Testis (tissue), 2 donors: ENCODE results near the gene DUS2.

Experiments used
- POLR2A ChIP-seq: fragments of 450-650 bp; IDR thresholded peaks from one replicate; pipeline ENCODE4 v1.6.1; 2017; ENCODE audit warnings: antibody characterized with exemption, mild to moderate bottlenecking, moderate library complexity
- TF ChIP-seq, protein P1 (sequence below), 3 experiments: fragments of 450-650 bp in 2 of 3; fragments of 200-600 bp in 1 of 3; sonication (generic) in 1 of 3; IDR thresholded peaks; one replicate each; pipeline ENCODE4 v1.5.1; 2016 to 2019; ENCODE audit warnings: antibody characterized with exemption in 3 of 3, mild to moderate bottlenecking in 2 of 3, moderate library complexity in 1 of 3

DNA sequence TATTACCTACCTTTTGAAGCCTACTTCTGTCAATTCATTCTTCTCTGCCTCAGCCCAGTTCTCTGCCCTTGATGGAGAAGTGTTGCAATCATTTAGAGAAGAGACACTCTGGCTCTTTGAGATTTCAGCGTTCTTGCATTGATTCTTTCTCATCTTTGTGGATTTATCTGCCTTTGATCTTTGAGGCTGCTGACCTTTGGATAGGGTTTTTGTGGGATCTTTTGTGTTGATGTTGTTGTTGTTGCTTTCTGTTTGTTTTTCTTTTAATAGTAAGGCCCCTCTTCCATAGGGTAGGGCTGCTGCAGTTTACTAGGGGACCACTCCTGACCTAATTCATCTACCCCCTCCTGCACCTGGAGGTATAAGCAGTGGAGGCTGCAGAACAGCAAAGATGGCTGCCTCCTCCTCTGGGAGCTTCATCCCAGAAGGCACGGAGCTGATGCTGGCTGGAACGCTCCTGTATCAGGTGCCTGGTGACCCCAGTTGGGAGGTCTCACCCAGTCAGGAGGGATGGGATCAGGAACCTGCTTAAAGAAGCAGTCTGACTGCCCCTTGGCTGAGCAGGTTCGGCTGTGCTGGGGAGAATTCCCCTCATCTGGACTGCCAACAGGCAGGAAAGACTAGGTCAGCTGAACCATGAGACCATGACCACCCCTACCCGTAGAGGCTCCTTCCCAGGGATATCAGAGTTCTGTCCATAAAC lies 90.1 kb downstream of the DUS2 start:
- TF ChIP-seq POLR2A, result no peak
- TF ChIP-seq, protein P1, sequence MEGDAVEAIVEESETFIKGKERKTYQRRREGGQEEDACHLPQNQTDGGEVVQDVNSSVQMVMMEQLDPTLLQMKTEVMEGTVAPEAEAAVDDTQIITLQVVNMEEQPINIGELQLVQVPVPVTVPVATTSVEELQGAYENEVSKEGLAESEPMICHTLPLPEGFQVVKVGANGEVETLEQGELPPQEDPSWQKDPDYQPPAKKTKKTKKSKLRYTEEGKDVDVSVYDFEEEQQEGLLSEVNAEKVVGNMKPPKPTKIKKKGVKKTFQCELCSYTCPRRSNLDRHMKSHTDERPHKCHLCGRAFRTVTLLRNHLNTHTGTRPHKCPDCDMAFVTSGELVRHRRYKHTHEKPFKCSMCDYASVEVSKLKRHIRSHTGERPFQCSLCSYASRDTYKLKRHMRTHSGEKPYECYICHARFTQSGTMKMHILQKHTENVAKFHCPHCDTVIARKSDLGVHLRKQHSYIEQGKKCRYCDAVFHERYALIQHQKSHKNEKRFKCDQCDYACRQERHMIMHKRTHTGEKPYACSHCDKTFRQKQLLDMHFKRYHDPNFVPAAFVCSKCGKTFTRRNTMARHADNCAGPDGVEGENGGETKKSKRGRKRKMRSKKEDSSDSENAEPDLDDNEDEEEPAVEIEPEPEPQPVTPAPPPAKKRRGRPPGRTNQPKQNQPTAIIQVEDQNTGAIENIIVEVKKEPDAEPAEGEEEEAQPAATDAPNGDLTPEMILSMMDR (IDR thresholded peaks at IDR 0.05), result no peak
